Measurements from ENCODE around the gene HAGHL. TPM values are rescaled to one million over a fixed set of nuclear protein-coding genes. Genes with fewer than 3 reads are reported as not detected.

Gene HAGHL
- total RNA-seq, 1 experiment from 2014 or later, result 74.8 TPM

- Histone ChIP-seq H3K9ac (ENCODE audit: low read length) (peak within 1 kb of the TSS; percentile 90), H3K27me3 (ENCODE audit: insufficient read depth, low read length) (no peaks in the 10 kb centered on the region), H3K79me2 (ENCODE audit: insufficient read depth, low read length) (peaks cover 12% of the 10 kb centered on the region; the same call in 1 of the 2 replicates), H3K4me2 (ENCODE audit: low read length) (peak within 1 kb of the TSS; percentile 95), H4K20me1 (ENCODE audit: insufficient read depth) (no peaks in the 10 kb centered on the region), H3K27ac (ENCODE audit: low read depth, low read length) (peak within 1 kb of the TSS; percentile 62), H3K9me2 (ENCODE audit: insufficient read depth) (no peaks in the 10 kb centered on the region), H3K4me1 (ENCODE audit: control insufficient read depth in 1 of 2, insufficient read depth in 2 of 2, low read length in 2 of 2) (peaks cover 8 to 26% of the 10 kb centered on the region in 2 experiments), H3K4me3 (replicated peaks in 1 of 2; ENCODE audit: low read depth in 1 of 2, low read length in 2 of 2) (peak within 1 kb of the TSS; percentile 84 to 90), H3K36me3 (ENCODE audit: control insufficient read depth in 1 of 2, insufficient read depth in 2 of 2, low read length in 2 of 2) (peaks cover 3 to 9% of the 10 kb centered on the region in 2 experiments; a peak in 3 of 4 replicates), H3K9me3 (ENCODE audit: control insufficient read depth in 1 of 2, insufficient read depth in 1 of 2, low read depth in 1 of 2, low read length in 2 of 2) (no peaks in the 10 kb centered on the region), H2AFZ (ENCODE audit: low read depth, low read length, poor library complexity, severe bottlenecking) (no peak within 1 kb of the TSS)
- TSS peak; percentile 83 for BruUV-seq (replicated peaks)
- POLR2A ChIA-PET, result interaction anchor here (1.0 to 1.4 kb wide), 4 partner anchors 9 to 21 kb away, joined by 3 to 5 read pairs (median 4); partner anchors contain the start of gene ANTKMT
- RAD21 ChIA-PET (ENCODE audit: low non-redundant PET in 1 of 2, low total read pairs in 2 of 2, uncharacterized antibody in 2 of 2, unreplicated experiment in 2 of 2), result interaction anchor here in 1 of 2 experiments (1.4 kb wide), 1 partner anchor 20 kb away, joined by 5 read pairs; the partner anchor contains the start of gene MSLN
- ATAC-seq (peak; percentile 80), DNase-seq (ENCODE audit: low read depth, low spot score) (peak; percentile 76)
- CTCF ChIA-PET, result interaction anchor here (0.7 to 2.2 kb wide), 6 partner anchors 10 to 48 kb away, joined by 3 to 9 read pairs (median 4); partner anchors contain the start of genes CHTF18 and RPUSD1
- intact Hi-C loops (cut with micrococcal nuclease), result no loop called here
- TF ChIP-seq ZFX (IDR thresholded peaks at IDR 0.05) (peak; percentile 77; the same call in 1 of the 2 replicates), SP1 (IDR thresholded peaks at IDR 0.05; ENCODE audit: low read depth) (peak; percentile 80; the same call in 1 of the 2 replicates), POLR2AphosphoS5 (IDR thresholded peaks at IDR 0.05; ENCODE audit: low read depth, low read length) (peak; percentile 84), SIN3A (IDR thresholded peaks at IDR 0.05; ENCODE audit: low read depth) (peak; percentile 91), ATF3 (IDR thresholded peaks at IDR 0.05) (no peak), REST (IDR thresholded peaks at IDR 0.05; ENCODE audit: low read depth) (no peak), RAD21 (IDR thresholded peaks at IDR 0.05; ENCODE audit: low read depth) (peak; percentile 36; the same call in 1 of the 2 replicates), CEBPB (IDR thresholded peaks at IDR 0.05; ENCODE audit: low read depth) (no peak), MAX (IDR thresholded peaks at IDR 0.05) (peak; percentile 92), POLR2A (IDR thresholded peaks at IDR 0.05; ENCODE audit: borderline replicate concordance, extremely low read depth, insufficient read depth, insufficient read length) (peak; percentile 69), CTCF (IDR thresholded peaks at IDR 0.05 in 2 of 3, conservative IDR thresholded peaks at IDR 0.05 in 1 of 3; ENCODE audit: borderline replicate concordance in 1 of 3, insufficient read depth in 1 of 3, low read depth in 2 of 3, low read length in 2 of 3) (peak; percentile 63 to 81 (median 75)), ELF1 (IDR thresholded peaks at IDR 0.05; ENCODE audit: borderline replicate concordance, low read depth) (peak; percentile 100), EZH2phosphoT487 (IDR thresholded peaks at IDR 0.05; ENCODE audit: borderline replicate concordance) (no peak), YY1 (IDR thresholded peaks at IDR 0.05; ENCODE audit: extremely low read depth, insufficient replicate concordance, low read depth, low read length) (peak; percentile 96), EGR1 (IDR thresholded peaks at IDR 0.05; ENCODE audit: low read depth) (peak; percentile 67; the same call in 1 of the 2 replicates), ZNF274 (IDR thresholded peaks at IDR 0.05; ENCODE audit: low read depth, low read length) (no peak), CBX3 (IDR thresholded peaks at IDR 0.05; ENCODE audit: low read depth) (no peak), TCF7L2 (IDR thresholded peaks at IDR 0.05; ENCODE audit: borderline replicate concordance, extremely low read depth, insufficient read depth, insufficient read length) (no peak), FOSL1 (IDR thresholded peaks at IDR 0.05; ENCODE audit: low read depth) (no peak), JUND (IDR thresholded peaks at IDR 0.05) (no peak)
Measured at GRCh38 chr16:740764-741505, 14.0 kb downstream of the HAGHL start, which contains the start of gene CIAO3. CIAO3 (minus strand) TSS chr16:740997; CDS start chr16:740985, 12 bp downstream.
